ENCODE measurements around the gene UBN2.

GRCh38 chr7:139230484-139230773, 608 bp upstream of the UBN2 start:
- TF ChIP-seq KAT7 (CRISPR knock-in tag; IDR thresholded peaks at IDR 0.05; ENCODE audit: borderline replicate concordance) = no peak
- no peak for TF ChIP-seq CTCF (CRISPR knock-in tag; IDR thresholded peaks at IDR 0.05)
- no peak for TF ChIP-seq MAFG (CRISPR knock-in tag; IDR thresholded peaks at IDR 0.05)
- no peak for TF ChIP-seq ZNF670 (CRISPR knock-in tag; IDR thresholded peaks at IDR 0.05; ENCODE audit: borderline replicate concordance)
- no peak for TF ChIP-seq CCDC6 (CRISPR knock-in tag; IDR thresholded peaks at IDR 0.05)
- TF ChIP-seq ZNF563 (CRISPR knock-in tag; IDR thresholded peaks at IDR 0.05) = no peak
- TF ChIP-seq EP300 (IDR thresholded peaks at IDR 0.05; ENCODE audit: low read depth in 2 of 2, low read length in 2 of 2) = no peak
- TF ChIP-seq EP300 (CRISPR knock-in tag; IDR thresholded peaks at IDR 0.05; ENCODE audit: borderline replicate concordance) = no peak
- TF ChIP-seq ZBTB7B (CRISPR knock-in tag; IDR thresholded peaks at IDR 0.05) = no peak
- TF ChIP-seq RFX1 (IDR thresholded peaks at IDR 0.05) = no peak
- TF ChIP-seq ZXDC (CRISPR knock-in tag; IDR thresholded peaks at IDR 0.05) = no peak
- TF ChIP-seq HOXA7 (CRISPR knock-in tag; IDR thresholded peaks at IDR 0.05) = no peak
